Aortic smooth muscle cell (primary cell): Measurements from ENCODE around the gene ATP6V1G1. TPM values are rescaled to one million over a fixed set of nuclear protein-coding genes. Genes with fewer than 3 reads are reported as not detected.

Experiments
- total RNA-seq: library from RNA; depleted of rRNA; stranded (reverse); fragments of >200 nt; gene quantifications from 2 replicates; pipeline ENCODE4 v1.2.3, GENCODE V29; 2014

ATP6V1G1 gene
- 138 and 169 TPM in 2 replicates for total RNA-seq

GRCh38 chr9:114587345-114588202, at the start of gene ATP6V1G1:
TSS of gene ATP6V1G1 (plus strand) at chr9:114587769. CDS start at chr9:114587839, 70 bp downstream.

Other genes starting within 250 kb of the ATP6V1G1 start
- gene AKNA, start 199.8 kb upstream of the ATP6V1G1 start, total RNA-seq: 4.2 and 8.0 TPM in 2 replicates
- 0.25 and 0.53 TPM in 2 replicates for gene WHRN, start 82.3 kb upstream of the ATP6V1G1 start, total RNA-seq
- 2.5 and 3.3 TPM in 2 replicates for gene TMEM268, start 23.5 kb downstream of the ATP6V1G1 start, total RNA-seq
- not detected in 2 replicates for gene TEX53, start 70.0 kb downstream of the ATP6V1G1 start, total RNA-seq
- gene TEX48, start 94.4 kb downstream of the ATP6V1G1 start, total RNA-seq: not detected in 2 replicates
- 0.19 and 1.3 TPM in 2 replicates for gene TNFSF15, start 218.3 kb downstream of the ATP6V1G1 start, total RNA-seq